ENCODE results near the gene BTBD9. TPM values are rescaled to one million over a fixed set of nuclear protein-coding genes. Genes with fewer than 3 reads are reported as not detected.

Gene BTBD9
- polyA plus RNA-seq, 2 of the 4 experiments (the other 2 are of a cell fraction) = 2.3 to 4.6 TPM

GRCh38 chr6:38194589-38194988 lies 445.1 kb downstream of the BTBD9 start (continued):
- TF ChIP-seq ELK1 (IDR thresholded peaks at IDR 0.05; ENCODE audit: low read depth, low read length) (no peak), BCL3 (IDR thresholded peaks at IDR 0.05) (no peak), HES2 (IDR thresholded peaks at IDR 0.05) (no peak)

- H3K4me3 ChIP-seq = no peak overlapping the region
- ChIA-PET POLR2A (no interaction called here), CTCF (no interaction called here)
- FAIRE-seq (no peak), ATAC-seq (no peak), DNase-seq (ENCODE audit: low read depth in 1 of 2, low spot score in 1 of 2) (no peak)
- H3K9me3 ChIP-seq = no peaks in the 10 kb centered on the region
- WGBS (ENCODE audit: missing lambda C conversion rate) = 80% methylated on average over 2 of the region's 2 CpGs
- no peaks in the 10 kb centered on the region for H3K4me1 ChIP-seq
- H3K27ac ChIP-seq = no peak overlapping the region
- no peak for TF ChIP-seq TP53 (CRISPR knock-in tag; IDR thresholded peaks at IDR 0.05)
- TF ChIP-seq CEBPB (IDR thresholded peaks at IDR 0.05) = no peak
- TF ChIP-seq NPAS2 (CRISPR knock-in tag; IDR thresholded peaks at IDR 0.05; ENCODE audit: borderline replicate concordance) = no peak
- TF ChIP-seq ELK1 (IDR thresholded peaks at IDR 0.05; ENCODE audit: low read depth, low read length) = no peak
- TF ChIP-seq HOXB13 (CRISPR knock-in tag; IDR thresholded peaks at IDR 0.05; ENCODE audit: low read depth) = no peak
- no peak for TF ChIP-seq SREBF2 (IDR thresholded peaks at IDR 0.05)
- no peak for TF ChIP-seq BHLHE40 (IDR thresholded peaks at IDR 0.05; ENCODE audit: low read depth, low read length)
- no peak for TF ChIP-seq KDM1A (IDR thresholded peaks at IDR 0.05; ENCODE audit: low read depth)
- TF ChIP-seq HDAC2 (IDR thresholded peaks at IDR 0.05) = no peak
- no peak for TF ChIP-seq EHF (CRISPR knock-in tag; IDR thresholded peaks at IDR 0.05)
- no peak for TF ChIP-seq USF2 (IDR thresholded peaks at IDR 0.05)
- no peak for TF ChIP-seq RCOR1 (IDR thresholded peaks at IDR 0.05; ENCODE audit: low read depth, low read length)
- no peak for TF ChIP-seq FOSB (CRISPR knock-in tag; IDR thresholded peaks at IDR 0.05)
- TF ChIP-seq MYC (IDR thresholded peaks at IDR 0.05; ENCODE audit: borderline replicate concordance, low read length) = no peak
- no peak for TF ChIP-seq JUN (IDR thresholded peaks at IDR 0.05)
- TF ChIP-seq BCL3 (IDR thresholded peaks at IDR 0.05) = no peak
- no peak overlapping the region for H3K4me2 ChIP-seq
These were observed 445.5 kb downstream of the BTBD9 start for GRCh38 chr6:38194282-38194572.

- whole genome bisulfite sequencing (ENCODE audit: missing lambda C conversion rate) = 85% methylated on average over 5 of the region's 9 CpGs
- TF ChIP-seq JUNB (IDR thresholded peaks at IDR 0.05) (no peak), EHF (CRISPR knock-in tag; IDR thresholded peaks at IDR 0.05) (no peak)
- H3K4me3 ChIP-seq = no peak overlapping the region
- H3K27ac ChIP-seq = no peak overlapping the region
- CTCF ChIA-PET = no interaction called here
- no peaks in the 10 kb centered on the region for H3K4me1 ChIP-seq
- DNase-seq (ENCODE audit: low read depth in 1 of 2, low spot score in 1 of 2) (no peak), FAIRE-seq (no peak), ATAC-seq (no peak)
- POLR2A ChIA-PET = no interaction called here
- no peak overlapping the region for H3K4me2 ChIP-seq
- H3K9me3 ChIP-seq = no peaks in the 10 kb centered on the region
These were observed 446.0 kb downstream of the BTBD9 start for GRCh38 chr6:38193481-38194281.

Measured in A549 (cell line).